Forelimb muscle (tissue), 1 donor: ENCODE data around the gene GOSR2. TPM values are rescaled to one million over a fixed set of nuclear protein-coding genes. Genes with fewer than 3 reads are reported as not detected.
"Not testable (repeated sequence)": the region's sequence is repeated elsewhere in the genome, so short reads cannot be mapped to it uniquely, and the experiment has no call there.

Experiments used
- DNase-seq: peaks from one replicate; pipeline ENCODE4 v3.0.0-alpha.2; 2013; ENCODE audit warnings: low read depth
- polyA plus RNA-seq: library from polyadenylated mRNA; unstranded; fragments of 120-200 nt; gene quantifications from one replicate; pipeline ENCODE4 v1.2.1, GENCODE V29; 2013; ENCODE audit not compliant: insufficient read length

Gene GOSR2
- polyA plus RNA-seq, 1 donor: 29.1 TPM

DNA sequence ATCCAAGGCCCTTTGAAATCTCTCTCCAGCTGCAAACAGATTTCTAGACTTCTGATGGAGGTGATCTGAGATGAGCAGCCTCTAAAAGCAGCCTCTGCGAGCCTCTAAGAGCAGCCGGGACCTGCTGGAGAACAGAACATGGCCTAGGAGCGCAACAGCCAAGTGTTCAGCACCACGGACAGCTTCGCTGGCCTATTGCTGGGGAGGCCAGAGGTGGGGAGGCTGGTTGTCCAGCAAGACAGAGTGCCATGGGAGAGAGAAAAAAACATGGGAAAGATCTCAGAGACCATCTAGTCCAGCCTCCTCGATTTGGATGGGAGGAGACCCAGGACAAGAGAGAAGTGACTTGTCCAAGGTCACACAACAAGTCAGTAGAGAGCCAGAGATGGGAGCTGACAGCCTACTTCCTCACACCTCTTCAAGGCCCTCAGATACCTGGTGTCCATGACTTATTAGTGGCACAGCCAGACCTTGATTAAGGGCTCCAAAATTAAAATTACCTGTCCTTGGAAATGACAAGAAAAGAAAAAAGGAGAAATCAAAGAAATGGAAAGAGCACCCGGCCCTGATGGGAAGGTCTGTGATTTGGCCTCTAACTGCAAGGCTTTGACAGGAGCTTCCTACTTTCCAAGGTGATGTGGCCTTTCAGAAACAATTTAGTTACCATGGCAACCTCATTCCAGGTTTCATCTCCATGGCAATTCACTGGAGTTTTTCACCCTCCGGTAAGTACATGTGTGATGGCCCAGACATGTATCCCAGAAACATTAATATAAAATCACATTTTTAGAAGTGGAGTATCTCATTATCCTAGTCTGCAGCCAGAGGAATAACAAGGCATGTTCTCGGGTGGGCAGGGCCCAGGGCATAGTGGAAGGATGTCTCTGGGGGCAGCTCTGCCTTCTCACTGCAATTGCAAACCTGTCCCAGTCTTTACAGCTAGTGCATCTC lies 41.6 kb downstream of the GOSR2 start:
- no peak for DNase-seq

DNA sequence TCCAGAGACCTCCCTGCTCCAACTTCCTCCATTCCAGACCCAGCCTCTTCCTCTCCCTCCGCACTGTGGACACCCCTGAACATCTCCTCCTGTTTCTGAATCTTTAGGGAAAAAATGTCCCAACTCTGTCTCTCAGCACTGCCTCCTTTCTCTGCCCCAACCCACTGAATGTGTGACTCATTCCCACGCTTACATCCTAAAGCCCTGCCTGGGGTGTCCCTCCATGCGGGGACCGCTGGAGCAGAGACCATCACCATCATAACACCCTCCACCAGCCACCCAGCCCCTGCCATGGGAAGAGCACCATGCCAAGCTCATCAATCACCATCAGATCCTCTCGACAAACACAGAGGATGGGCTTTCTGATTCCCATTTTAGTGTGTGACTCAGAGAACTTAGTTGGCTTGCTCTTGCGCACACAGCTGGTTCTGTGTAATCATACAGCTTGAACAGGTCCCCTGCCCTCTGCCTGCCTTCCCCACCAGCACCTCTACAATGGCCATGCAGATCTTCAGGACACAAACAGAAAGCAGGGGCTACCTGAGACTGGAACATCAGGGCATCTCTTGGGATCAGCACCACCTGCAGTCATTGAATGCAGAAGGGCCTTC lies 45.4 kb downstream of the GOSR2 start:
- DNase-seq: no peak

DNA sequence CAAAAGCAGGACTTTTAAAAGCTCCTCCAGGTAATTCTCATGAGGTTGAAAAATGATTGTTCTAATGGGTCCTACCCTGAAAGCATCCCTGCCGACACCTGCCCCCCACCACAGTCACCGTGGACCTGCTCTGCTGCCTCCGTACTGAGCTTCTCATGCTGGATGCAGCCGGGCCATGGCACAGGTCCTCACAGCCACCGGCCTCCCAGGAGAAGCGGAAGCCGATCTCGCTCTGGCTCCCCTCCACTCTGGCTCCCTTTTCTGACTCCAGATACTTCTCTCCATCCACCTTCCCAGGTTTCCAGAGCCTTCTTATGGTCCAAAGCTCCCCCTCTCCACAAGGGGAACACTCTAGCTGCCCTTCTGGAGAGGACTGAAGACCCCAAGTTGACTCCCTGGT lies 45.9 kb downstream of the GOSR2 start:
- no peak for DNase-seq

DNA sequence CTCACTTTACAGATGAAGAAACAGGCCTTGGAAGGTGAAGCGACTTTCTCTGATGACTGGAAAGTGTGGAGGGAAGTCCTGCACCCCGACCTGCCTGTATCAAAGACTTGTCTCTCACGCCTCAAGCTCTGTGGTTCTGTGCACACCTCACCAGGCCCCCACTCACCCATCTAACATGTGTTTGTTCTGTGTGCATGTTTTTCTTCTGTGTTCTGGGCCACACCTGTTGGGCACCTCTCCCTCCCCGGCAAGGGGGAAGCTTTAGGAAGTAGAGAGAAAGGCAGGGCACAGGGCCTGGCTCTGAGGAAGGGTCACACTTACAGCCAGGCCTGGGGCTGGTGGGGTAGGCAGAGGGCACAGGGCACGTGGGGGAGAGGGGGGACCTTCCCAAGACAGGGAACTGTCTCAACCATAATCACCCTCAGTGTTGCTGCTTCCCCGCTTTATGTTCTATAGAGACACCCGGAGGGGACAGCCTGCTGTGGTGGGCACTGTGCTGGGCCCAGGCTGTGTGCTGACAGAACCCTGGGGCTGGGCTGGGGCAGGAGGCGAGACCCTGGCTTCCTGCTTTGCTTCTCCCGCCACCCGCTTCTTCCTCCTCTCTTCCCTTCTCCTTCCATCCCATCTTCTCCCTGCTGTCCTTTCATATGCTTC lies 48.8 kb downstream of the GOSR2 start:
- DNase-seq: no peak

DNA sequence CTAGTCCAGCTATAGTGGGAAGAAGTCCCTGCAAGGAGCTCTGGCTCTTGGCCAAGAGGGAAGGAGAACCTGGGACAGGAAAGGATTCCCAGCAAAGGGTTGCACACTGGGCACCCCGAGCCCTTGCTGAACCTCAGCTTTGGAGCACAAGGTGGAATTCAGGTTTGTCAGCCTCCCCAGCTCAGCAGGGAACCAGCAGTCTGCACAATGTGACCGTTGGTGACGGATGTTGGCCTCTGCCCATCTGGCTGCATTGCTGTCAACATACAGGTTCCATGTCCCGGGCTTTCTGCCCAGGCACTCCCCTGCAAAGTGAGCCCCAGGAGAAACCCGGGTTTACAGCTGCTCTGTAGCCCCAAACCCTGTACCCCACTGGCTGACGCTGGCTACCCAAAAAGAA lies 49.4 kb downstream of the GOSR2 start:
- no peak for DNase-seq

DNA sequence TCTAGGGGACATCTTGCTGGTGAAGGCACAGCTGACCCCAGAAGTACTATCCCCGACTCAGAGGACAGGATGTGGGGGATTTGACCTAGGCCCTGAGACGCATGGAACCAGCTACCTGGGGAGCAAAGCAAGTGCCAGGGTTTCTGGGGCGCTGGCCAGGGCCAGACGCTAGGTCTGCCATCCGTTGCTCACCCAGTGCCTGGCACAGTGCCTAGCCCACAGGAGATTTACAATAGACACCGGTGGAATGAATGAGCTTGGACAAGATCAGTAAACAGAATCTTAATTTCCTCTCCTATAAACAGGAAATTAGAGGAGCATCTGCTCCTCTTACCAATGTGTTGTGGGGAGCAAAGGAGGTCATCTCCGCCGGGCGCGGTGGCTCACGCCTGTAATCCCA lies 51.1 kb downstream of the GOSR2 start:
- no peak for DNase-seq

DNA sequence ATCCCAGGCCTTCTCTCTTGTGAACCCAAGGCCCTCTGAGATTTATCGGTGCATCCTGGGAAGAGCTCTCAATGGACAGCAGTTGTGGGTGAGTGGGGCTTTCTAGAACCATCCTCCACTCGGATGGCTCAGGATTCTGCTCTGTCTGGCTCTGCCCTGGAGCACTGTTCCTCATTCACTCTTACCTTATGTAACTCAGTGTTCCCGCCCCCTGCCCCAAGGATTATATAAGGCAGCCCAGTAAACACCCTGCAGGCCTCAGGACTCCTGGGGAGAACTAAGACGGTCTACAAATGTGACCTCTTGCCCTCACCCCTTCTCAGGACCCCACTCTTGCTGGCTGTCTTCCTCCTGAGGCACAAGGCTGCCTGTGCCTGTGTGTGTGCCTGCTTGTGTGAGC lies 52.3 kb downstream of the GOSR2 start:
- DNase-seq: no peak

DNA sequence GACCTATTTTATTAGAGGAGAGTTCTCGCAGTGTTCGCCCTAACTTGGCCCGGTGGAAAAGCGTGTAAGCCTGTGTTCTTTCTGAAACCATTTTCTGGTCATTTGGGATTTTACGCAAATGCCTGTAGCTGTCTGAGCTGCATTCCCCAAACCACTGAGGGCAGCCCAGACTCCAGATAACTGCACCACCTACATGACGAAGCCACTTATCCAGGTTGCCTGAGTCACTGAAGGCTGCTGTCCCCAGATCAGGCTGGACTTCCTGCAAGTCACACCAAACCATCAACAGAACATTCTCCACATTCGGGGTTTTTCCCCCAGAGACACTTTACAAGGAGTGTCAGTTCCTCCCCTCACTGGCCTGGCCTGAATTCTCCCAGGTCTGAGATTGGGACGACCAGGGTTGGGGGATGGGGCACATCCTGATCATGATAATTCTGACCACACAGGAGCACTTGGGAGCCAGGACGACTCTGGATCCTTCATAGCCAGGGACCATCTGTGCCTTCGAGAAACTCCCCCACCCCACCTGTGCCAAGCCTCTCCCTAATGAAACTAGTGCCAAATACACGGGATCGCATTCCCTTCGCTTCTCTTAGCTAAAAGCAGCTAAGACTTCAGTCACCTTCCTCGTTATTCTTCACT lies 53.8 kb downstream of the GOSR2 start:
- DNase-seq: no peak

DNA sequence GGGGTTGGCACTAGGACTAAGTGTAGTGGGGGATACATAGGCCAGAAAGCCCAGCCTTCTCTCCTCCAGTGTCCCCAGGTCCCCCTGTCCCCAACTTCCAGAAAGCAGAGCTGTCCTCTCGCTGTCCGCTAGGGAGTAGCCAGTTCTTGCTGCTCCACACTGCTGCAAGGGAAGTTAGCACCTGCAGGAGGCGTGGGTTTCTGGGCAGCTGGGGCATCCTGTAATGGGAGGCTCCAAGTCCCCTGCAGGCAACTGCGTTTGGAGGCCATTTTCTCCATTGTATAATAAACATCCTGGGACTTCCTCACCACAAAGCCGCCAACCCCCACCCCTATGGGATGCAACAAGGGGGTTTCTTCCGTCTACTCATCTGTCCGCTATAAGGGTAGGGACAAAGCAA lies 54.4 kb downstream of the GOSR2 start:
- DNase-seq: no peak

DNA sequence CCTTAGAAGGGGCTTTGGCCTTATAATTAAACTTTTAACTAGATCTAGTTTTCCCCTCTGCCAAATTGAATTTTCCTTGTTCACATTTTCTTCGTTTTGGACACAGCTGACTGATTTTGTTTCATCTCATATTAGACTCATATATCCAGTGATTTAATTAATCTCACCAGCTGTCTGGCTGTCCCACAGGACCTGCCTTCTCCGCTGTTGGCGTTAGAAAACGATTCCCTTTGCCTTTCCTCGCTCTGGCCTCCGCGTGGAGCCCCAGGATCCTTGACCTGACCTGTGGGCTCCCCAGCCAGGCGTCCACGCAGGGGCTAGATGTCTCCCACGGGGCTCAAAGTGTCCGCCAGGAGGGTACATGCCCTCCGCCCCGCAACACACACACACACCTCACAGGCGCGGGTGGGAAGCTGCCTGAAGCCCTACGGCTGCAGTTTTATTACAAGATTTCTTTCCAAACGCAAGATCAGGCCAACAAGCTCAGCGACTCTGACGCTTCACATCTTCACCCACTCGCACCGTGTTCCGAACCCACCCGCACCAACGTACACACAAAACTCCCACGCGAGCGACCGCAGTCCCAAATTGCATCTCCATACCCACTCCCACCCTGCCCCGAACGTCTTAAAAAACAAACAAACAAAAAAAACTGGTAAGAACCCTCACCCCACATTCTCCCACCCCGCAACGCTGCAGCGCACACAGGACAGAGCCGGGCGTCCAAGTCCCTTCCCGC lies 55.0 kb downstream of the GOSR2 start:
- DNase-seq: no peak

DNA sequence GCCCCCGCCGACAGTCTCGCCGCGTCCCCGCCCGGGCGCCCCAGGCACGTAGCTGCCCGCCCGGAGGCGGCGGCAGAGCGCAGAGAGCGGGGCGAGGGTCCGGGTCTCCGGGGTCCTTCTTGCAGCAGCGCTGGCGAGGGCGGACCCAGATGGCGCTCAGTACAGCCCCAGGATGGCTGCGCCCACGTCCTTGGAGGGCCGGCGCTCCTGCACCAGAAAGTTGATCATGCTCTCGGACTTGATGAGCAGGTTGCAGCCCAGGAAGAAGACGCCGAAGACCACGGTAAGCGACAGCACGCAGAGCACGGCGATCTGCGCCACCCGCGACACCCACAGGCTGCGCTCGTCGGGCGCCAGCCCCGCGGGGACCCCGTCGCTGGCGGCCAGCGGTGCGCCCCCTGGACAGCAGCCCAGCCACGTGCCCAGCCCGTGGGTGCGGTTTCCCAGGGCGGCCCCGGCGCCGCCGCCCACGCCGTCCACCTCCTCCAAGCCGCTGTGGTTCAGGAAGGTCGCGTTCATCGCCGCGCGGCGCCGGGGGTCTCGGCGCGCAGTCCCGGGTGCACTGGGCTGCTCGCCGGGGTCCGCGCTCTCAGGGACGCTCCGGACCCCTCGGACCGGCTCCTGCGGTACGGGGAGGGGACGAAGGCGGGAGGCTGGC lies 55.7 kb downstream of the GOSR2 start:
- no peak for DNase-seq

DNA sequence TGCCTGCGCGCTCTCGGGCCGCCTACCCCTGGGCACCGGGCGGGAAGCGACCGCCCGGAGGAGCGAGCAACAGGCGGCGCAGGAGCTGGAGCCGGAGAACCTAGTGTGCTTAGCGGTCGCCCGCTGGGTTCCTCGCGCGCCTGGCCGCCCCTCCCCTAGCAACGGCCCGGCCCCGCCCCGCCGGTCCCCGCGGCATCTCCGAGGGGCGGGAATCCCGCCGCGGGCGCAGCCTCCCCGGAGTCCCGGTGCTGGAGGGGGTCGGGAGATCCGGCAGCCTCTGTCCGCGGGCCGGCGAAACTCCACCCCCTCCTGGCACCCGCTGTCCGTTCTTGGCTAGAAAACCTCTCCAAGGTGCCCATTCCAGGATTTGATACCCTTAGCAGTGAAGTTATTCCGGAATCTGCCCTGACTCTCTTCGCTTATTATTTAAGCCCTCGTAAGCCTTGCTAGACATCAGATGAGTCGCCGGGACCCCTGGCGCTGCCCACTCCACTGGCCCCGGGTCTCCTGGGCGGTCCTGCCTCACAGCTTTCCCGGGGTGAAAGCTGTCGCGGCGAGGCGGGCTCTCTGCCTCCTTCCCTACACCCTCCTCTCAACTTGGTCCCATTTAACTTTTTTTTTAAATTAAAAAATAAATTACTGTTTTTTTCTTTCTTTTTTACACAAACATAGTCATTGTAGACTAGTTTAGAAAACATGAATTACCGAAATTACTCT lies 56.3 kb downstream of the GOSR2 start, which contains the start of gene RPRML:
RPRML (minus strand) TSS at position 107 of the 717 bp plus-strand sequence. CDS start 246 bp downstream, outside the sequence.
- no peak for DNase-seq

DNA sequence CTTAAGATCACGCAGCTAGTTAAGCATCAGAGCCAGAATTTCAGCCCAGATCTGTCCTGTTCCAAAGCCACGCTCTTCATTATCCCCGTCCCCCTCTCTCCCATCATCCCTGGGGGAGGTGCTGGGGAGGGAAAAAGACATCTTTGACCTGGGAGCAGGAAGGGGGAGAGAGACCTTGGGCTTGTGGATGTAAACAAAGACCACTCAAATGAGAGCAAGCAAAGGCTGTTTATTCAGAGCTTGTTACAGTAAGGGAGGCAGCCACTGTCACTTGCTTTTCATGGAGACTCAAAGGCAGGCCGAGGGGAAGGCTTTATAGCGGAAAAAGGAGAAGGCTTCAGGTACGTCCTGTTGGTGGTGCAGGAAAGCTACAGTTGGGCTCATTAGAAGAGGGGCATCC lies 59.6 kb downstream of the GOSR2 start:
- DNase-seq: no peak

DNA sequence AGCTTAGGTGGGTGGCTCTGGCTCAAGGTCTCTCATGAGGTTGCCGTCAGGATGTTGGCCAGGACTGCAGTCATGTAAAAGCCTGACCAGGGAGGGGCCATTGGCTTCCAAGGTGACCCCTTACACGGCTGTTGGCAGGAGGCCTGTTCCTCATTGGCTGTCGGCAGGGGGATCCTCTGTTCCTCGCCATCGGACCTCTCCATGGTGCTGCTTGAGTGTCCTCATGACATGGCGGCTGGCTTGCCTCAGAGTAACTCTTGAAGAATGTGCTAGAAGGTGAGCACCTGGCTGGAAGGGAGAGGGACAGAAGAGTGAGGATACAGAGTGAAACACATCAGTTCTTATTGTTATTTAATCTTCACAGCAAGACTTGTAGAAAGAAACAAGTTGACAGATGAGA lies 60.8 kb downstream of the GOSR2 start:
- no peak for DNase-seq

DNA sequence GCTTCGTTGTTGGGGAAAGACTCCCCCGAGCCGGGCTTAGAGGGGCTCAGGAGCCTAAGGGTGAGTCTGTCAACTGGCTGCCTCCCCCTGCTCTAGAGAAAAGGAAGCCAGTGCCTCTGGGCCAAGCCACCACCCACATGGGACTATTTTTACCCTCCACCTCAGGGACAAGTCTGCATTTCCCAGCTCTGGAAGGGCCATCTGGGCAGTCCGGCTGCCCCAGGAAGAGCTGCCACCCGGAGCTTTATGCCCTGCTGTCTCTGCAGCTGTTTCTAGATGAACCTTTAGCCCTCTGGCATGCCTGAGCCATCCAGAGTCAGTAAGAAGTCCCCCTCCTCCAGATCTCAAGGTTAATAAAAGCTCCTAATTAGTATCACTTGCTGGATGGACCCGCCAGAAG lies 61.4 kb downstream of the GOSR2 start:
- no peak for DNase-seq

DNA sequence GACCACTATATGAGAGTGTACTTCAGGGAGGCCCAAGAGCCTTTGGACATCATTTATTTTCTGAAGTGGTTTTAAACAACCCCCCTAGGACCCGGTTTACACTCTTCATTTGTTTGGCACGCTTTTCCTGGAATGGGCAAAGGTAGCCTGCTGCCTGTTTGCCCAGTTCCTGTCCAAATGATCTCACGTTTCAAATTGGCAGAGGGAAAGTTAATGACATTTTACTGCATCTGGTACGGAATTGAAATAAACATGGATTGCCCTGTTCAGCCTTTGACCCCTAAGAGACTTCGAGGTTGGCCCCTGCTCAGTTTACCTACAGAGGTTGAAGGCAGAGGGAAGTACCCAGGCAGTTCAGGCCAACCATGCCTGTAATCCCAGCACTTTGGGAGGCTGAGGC lies 61.9 kb downstream of the GOSR2 start:
- DNase-seq: no peak

DNA sequence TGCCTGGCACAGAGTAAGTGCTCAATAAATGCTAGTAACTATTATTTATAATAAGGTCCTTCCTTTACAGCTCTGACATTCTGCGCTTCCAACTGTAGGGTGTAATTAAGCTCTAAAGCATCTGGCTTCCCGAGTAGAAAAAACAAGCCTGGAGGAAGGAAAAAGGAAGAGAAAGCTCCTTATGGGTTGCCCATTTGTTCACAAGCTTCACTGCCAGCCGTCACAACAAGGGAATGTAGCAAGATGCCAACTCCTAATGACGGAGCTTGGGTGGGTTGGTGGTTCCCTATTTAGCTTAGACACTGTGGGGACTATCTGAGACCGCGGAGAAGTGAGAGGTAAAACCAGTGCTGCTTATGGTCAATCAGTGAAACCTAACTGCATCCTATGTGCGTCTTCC lies 63.4 kb downstream of the GOSR2 start:
- DNase-seq: no peak

DNA sequence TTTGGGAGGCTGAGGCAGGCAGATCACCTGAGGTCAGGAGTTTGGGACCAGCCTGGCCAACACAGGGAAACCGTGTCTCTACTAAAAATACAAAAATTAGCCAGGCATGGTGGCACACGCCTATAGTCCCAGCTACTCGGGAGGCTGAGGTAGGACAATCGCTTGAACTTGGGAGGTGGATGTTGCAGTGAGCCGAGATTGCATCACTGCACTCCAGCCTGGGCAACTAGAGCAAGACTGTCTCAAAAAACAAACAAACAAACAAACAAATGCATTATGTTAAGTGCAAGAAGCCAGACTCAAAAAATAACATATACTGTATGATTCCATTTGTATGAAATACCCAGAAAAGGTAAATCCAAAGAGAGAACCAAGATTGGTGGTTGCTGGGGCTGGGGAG lies 65.0 kb downstream of the GOSR2 start:
- DNase-seq: not testable (repeated sequence)

DNA sequence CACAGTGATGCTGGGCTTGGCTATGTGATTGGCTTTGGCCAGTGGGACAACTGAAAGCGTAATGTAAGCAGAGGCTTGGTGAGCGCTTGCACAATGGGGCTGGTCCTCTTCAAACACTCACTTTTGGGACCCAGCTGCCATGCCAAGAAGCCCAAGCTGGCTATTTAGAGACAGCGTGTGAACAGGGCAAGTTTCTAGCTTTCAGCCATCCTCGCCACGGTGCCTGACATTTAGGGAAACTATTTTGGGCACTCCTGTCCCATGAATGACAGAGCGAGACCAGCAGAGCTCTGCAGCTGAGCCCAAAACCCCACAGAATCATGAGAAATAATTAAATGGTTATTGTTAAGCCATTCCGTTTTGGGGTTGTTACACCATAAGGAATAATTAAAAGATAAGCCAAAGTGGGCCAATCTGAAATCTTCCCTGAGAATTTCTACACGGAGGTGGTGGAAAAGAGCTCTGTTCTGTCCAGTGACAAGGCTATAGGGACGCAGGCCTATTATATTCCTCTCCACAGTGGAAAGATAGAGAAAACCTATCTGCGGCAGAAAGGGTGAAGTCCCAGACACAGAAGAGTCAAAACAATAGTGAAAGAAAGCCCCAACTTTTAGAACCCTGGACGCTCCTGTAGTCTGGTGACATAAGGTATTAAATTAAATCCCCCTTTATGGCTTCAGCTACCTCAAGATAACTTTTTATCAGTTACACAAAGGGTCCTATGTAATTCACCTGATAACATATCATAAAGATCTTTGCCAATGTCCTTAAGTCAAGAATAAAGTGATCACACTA lies 66.9 kb downstream of the GOSR2 start:
- DNase-seq: no peak
